Erythroblast (primary cell): ENCODE data around the gene NOXA1.

Experiments
- GATA1 ChIP-seq: IDR thresholded peaks from 2 replicates; pipeline ENCODE4 v1.6.1; 2011; ENCODE audit warnings: low read depth, mild to moderate bottlenecking, control low read depth, low read length, moderate library complexity
- POLR2A ChIP-seq: IDR thresholded peaks from 2 replicates; pipeline ENCODE4 v1.6.1; 2011; ENCODE audit warnings: mild to moderate bottlenecking, low read length

DNA sequence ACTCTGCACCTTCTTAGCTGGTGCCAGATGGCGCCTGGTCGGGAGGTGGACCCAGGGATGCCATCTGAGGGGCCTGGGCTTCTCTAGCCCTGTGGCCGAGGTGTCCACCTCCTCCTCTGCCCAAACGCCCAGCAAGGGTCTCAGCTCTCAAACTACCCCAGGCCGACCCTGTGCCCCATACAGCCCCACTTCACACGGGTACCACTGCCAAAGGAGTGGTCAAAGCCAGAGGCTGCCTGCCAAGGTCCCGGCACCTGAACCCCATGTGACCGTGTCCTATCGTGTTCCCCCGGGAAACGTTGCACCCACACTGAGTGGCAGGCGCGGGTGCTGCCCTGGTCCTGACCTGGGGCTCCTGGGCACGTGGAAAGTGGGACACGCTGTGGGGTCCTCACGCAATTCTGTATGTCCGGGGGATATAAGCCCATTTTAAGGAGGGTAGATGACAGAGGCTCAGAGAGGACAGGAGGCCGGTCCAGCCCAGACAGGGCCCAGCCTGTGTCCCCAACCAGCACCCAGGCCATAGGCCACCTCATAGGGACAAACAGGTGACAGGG lies 16.0 kb downstream of the NOXA1 start:
- TF ChIP-seq POLR2A (no peak), GATA1 (no peak)
